Pancreas (tissue), 10 donors: ENCODE measurements around the gene FHOD3. TPM values are rescaled to one million over a fixed set of nuclear protein-coding genes. Genes with fewer than 3 reads are reported as not detected.

ENCODE experiments used
- ATAC-seq, 4 donors: fragments of 200-7000 bp; cut with Tn5 transposase; one replicate each; pipeline versions ENCODE4 v1.8.0 to v1.9.1; 2020; ENCODE audit warnings: mild to moderate bottlenecking in 4 of 4, moderate library complexity in 4 of 4
- DNase-seq, 6 donors: peaks; one replicate each; pipeline ENCODE4 v3.0.0-alpha.2; 2020
- FAIRE-seq: peaks from 2 replicates; lab custom pipeline; 2012; peaks lifted over from hg19 to GRCh38; lab: Jason Lieb, UNC
- H3K27ac ChIP-seq, 4 donors: fragments of 200-600 bp; sonication (generic); 1 replicate in 3 of 4; 2 replicates in 1 of 4; pipeline versions ENCODE4 v1.5.0 to v1.8.0; 2020
- H3K27me3 ChIP-seq, 4 donors: fragments of 200-600 bp; one replicate each; pipeline ENCODE4 v1.8.0; 2021
- H3K36me3 ChIP-seq, 3 donors: fragments of 200-600 bp; sonication (generic) in 1 of 3; one replicate each; pipeline versions ENCODE4 v1.5.0 to v1.8.0; 2020 to 2021
- H3K4me1 ChIP-seq, 3 donors: fragments of 200-600 bp; one replicate each; pipeline ENCODE4 v1.8.0; 2021
- H3K4me3 ChIP-seq, 4 donors: fragments of 200-600 bp; sonication (generic) in 2 of 4; one replicate each; pipeline versions ENCODE4 v1.5.0 to v1.8.0; 2020 to 2021
- H3K9me3 ChIP-seq, 4 donors: fragments of 200-600 bp; one replicate each; pipeline ENCODE4 v1.8.0; 2021
- WGBS, 2 donors: extraction: QIAGEN DNeasy Blood & Tissue Kit; methylation state at CpG; one replicate each; pipeline ENCODE4 v1.1.7; 2013; 5-methylcytosine and 5-hydroxymethylcytosine counted together
- intact Hi-C, 3 donors: fragments of 100-400 bp; cut with DNase I; formaldehyde crosslinking; loops; one replicate each; pipeline versions ENCODE4 v1.11.1 to v1.14.2; 2022
- polyA plus RNA-seq, 2 donors: library from polyadenylated mRNA; stranded (reverse); fragments of 200-250 nt; gene quantifications; one replicate each; pipeline ENCODE4 v1.2.3, GENCODE V29; 2013
- total RNA-seq, 6 donors: library from RNA; stranded (reverse); fragmentation: NEBNext Ultra II Directional in 4 of 6; extraction: Animal tissue kit (Norgen Biotek cat#: 25700) in 4 of 6; gene quantifications; one replicate each; pipeline versions ENCODE4 v1.2.1 to v1.2.4, GENCODE V29; 2021 to 2023
- TF ChIP-seq, protein P1 (sequence below), 4 donors: fragments of 200-600 bp; sonication (generic) in 3 of 4; IDR thresholded peaks; one replicate each; pipeline versions ENCODE4 v1.5.0 to v1.8.0; 2021; ENCODE audit warnings: antibody characterized with exemption in 4 of 4
- donor health status: healthy with polysubstance abuse.
- donor health status: DM: no; HTN: no; CAD: no; lungs with moderate emphysema.
- donor health status: DM: no; HTN: no; CAD: no.
- donor health status: control.
- donor health status: control.
- donor health status: Bipolar disorder and iron deficiency.
- donor health status: DM: yes; HTN: yes; CAD: no.
- donor health status: DM: no; HTN: no; CAD: no.
- donor health status: DM: no; HTN: no; CAD: no.
- donor health status: DM: yes; HTN: yes; CAD: no.

FHOD3 gene
- total and polyA plus RNA-seq, 8 donors: 0.25 to 4.3 (median 1.2) TPM

DNA sequence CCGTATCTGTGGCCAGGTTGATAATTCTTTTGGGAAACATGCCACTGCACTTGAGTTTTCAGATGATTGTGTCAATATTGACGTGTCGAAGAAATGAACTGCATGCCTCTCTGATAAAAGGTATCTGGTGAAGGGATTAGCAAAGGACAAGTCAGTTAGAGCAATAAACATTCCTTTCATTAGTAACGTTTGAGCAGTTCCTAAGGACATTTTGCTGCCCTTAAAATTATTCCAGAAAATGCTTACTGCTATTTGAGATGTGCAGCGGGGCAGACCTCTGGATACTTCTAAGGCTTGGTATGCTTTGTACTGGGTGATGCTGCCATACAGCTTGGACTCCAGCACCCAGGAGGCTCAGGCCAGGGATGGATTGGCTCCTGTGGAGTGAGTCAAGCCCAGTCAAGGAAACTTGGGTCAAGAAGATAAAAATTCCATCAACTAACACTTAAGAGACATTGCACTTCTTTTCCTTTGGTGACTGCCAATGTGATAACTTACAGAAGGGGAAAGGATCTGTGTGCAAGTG lies 166.7 kb downstream of the FHOD3 start:
- Histone ChIP-seq H3K4me3 (no peak overlapping the region), H3K9me3 (no peaks in the 10 kb centered on the region), H3K27me3 (no peaks in the 10 kb centered on the region), H3K36me3 (no peaks in the 10 kb centered on the region), H3K27ac (no peak overlapping the region), H3K4me1 (peaks cover 0 to 17% (median 8%) of the 10 kb centered on the region in 3 donors)
- intact Hi-C loops: no loop called here
- TF ChIP-seq, protein P1, sequence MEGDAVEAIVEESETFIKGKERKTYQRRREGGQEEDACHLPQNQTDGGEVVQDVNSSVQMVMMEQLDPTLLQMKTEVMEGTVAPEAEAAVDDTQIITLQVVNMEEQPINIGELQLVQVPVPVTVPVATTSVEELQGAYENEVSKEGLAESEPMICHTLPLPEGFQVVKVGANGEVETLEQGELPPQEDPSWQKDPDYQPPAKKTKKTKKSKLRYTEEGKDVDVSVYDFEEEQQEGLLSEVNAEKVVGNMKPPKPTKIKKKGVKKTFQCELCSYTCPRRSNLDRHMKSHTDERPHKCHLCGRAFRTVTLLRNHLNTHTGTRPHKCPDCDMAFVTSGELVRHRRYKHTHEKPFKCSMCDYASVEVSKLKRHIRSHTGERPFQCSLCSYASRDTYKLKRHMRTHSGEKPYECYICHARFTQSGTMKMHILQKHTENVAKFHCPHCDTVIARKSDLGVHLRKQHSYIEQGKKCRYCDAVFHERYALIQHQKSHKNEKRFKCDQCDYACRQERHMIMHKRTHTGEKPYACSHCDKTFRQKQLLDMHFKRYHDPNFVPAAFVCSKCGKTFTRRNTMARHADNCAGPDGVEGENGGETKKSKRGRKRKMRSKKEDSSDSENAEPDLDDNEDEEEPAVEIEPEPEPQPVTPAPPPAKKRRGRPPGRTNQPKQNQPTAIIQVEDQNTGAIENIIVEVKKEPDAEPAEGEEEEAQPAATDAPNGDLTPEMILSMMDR (IDR thresholded peaks at IDR 0.05): no peak
- ATAC-seq (peak in 1 of 4 donors; percentile 20), FAIRE-seq (no peak), DNase-seq (no peak)
- WGBS, 2 donors: 25 to 31% methylated on average over 5 of the region's 5 CpGs

DNA sequence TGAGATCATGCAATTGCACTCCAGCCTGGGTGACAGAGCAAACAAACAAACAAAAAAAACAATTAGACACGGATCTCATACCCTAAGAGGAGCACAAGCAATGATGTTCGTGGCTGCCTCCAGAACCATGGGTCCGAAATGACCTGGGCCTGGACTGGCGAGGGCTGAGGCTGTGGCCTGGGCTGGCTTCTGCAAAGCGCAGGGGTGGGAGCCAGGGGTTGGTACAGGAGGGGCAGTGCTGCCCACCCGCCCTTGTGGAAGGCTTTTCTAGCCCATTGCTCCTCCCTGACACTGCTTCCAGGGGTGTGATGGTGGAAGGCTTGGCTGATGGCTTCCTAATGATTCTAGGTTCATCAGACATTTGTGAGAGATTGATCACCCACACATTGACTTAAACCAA lies 167.8 kb downstream of the FHOD3 start:
- TF ChIP-seq, protein P1 (IDR thresholded peaks at IDR 0.05): no peak
- FAIRE-seq (no peak), DNase-seq (no peak), ATAC-seq (no peak)
- Histone ChIP-seq H3K4me3 (no peak overlapping the region), H3K36me3 (no peaks in the 10 kb centered on the region), H3K27ac (no peak overlapping the region), H3K9me3 (no peaks in the 10 kb centered on the region), H3K27me3 (no peaks in the 10 kb centered on the region), H3K4me1 (peaks cover 0 to 17% (median 8%) of the 10 kb centered on the region in 3 donors)
- 91 to 95% methylated on average over 6 of the region's 6 CpGs for WGBS, 2 donors
- intact Hi-C loops: no loop called here

DNA sequence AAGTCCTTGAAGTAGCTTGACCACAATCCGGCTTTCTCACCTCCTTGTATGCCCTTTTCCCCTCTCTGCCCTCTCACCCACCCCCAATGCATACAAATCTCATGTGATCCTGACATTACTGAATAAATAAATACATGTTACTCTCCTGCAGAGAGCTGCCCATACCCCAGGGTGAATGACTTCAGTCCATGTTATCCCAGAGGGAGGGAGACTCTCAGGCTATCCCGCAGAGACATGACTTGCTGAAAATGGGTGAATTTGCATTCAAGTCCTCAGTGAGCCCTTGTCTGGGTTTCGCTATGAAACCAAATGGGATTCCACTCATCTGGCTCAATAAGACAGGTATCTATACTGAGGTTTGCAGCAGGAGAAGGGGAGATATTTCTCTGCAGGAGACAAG lies 168.5 kb downstream of the FHOD3 start:
- Histone ChIP-seq H3K27ac (no peak overlapping the region), H3K9me3 (no peaks in the 10 kb centered on the region), H3K4me3 (no peak overlapping the region), H3K4me1 (peaks cover 0 to 17% (median 8%) of the 10 kb centered on the region in 3 donors), H3K27me3 (no peaks in the 10 kb centered on the region), H3K36me3 (no peaks in the 10 kb centered on the region)
- intact Hi-C loops: no loop called here
- no peak for FAIRE-seq
- TF ChIP-seq, protein P1 (IDR thresholded peaks at IDR 0.05): no peak
- WGBS, 2 donors: 66 to 76% methylated on average over 3 of the region's 3 CpGs
- DNase-seq: no peak
- ATAC-seq: no peak

DNA sequence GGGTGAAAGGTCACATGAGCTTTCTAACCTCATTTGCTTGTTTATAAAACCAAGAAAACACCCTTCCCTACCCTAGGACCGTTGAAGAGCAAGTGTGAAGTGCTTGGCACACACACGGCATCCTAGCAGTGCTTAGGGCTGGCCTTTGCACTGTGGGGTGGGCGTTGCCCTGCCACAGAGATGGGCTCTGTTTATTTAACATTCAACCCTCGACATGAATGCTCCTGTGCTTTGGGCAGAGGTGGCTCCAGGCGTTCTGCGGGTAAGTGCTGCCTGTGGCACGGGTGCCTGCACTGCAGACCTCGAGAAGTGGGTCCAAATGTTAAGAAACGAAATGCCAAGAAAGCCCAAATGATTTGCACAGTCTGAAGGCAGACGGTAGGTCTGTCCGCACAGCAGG lies 170.1 kb downstream of the FHOD3 start:
- H3K36me3 ChIP-seq: no peaks in the 10 kb centered on the region
- TF ChIP-seq, protein P1 (IDR thresholded peaks at IDR 0.05): no peak
- intact Hi-C loops: no loop called here
- H3K4me1 ChIP-seq: peaks cover 0 to 17% (median 8%) of the 10 kb centered on the region in 3 donors
- H3K27ac ChIP-seq: no peak overlapping the region
- DNase-seq (no peak), FAIRE-seq (no peak), ATAC-seq (peak; percentile 10 to 29 (median 18))
- H3K27me3 ChIP-seq: no peaks in the 10 kb centered on the region
- H3K9me3 ChIP-seq: no peaks in the 10 kb centered on the region
- WGBS, 2 donors: 42 to 44% methylated on average over 11 of the region's 11 CpGs
- H3K4me3 ChIP-seq: no peak overlapping the region

DNA sequence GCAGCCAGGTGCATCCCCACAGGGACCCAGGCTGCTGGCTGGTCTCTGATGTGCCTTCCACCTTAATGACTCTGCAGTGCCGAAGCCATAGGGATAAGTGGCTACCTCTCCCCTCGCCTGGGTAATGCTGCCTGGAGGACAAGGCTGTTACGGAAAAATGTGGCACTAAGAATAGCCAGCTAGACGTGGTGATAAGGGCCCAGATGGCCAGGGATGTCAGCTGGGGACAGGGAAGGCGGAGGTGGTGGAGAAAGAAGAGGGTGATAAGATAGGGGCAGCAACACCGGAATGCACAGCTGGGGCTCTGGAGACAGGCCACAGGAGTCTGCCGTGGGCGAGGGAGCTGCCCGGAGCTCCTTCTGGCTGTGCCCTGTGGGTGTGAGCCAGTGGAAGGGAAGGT lies 170.6 kb downstream of the FHOD3 start:
- TF ChIP-seq, protein P1 (IDR thresholded peaks at IDR 0.05): no peak
- Histone ChIP-seq H3K9me3 (no peaks in the 10 kb centered on the region), H3K36me3 (no peaks in the 10 kb centered on the region), H3K4me3 (no peak overlapping the region), H3K27me3 (no peaks in the 10 kb centered on the region), H3K27ac (no peak overlapping the region), H3K4me1 (peaks cover 0 to 17% (median 8%) of the 10 kb centered on the region in 3 donors)
- ATAC-seq (peak; percentile 63 to 81 (median 78)), DNase-seq (peak; percentile 23 to 81 (median 67)), FAIRE-seq (no peak)
- 25 to 36% methylated on average over 9 of the region's 9 CpGs for WGBS, 2 donors
- intact Hi-C loops: no loop called here
